Prostate gland (tissue), 2 donors: Measurements from ENCODE around the gene ZNF57. TPM values are rescaled to one million over a fixed set of nuclear protein-coding genes. Genes with fewer than 3 reads are reported as not detected.
"Not testable (repeated sequence)": the region's sequence is repeated elsewhere in the genome, so short reads cannot be mapped to it uniquely, and the experiment has no call there.

Experiments used
- DNase-seq: peaks from one replicate; pipeline ENCODE4 v3.0.0-alpha.2; 2019; ENCODE audit warnings: low spot score
- H3K27ac ChIP-seq, 2 donors: fragments of 200-600 bp; sonication (generic); 2 replicates each; pipeline ENCODE4 v1.5.1; 2017 to 2019
- H3K27me3 ChIP-seq: fragments of 200-600 bp; sonication (generic); replicated peaks from 2 replicates; pipeline ENCODE4 v1.5.1; 2019; ENCODE audit not compliant: insufficient read depth
- H3K36me3 ChIP-seq, 2 donors: fragments of 200-600 bp; sonication (generic); 1 replicate in 1 of 2; 2 replicates in 1 of 2; pipeline versions ENCODE4 v1.5.1 to v1.8.1; 2017 to 2019
- H3K4me1 ChIP-seq: fragments of 200-600 bp; sonication (generic); replicated peaks from 2 replicates; pipeline ENCODE4 v1.5.1; 2019
- H3K4me3 ChIP-seq, 2 donors: fragments of 200-600 bp; sonication (generic); 2 replicates each; pipeline ENCODE4 v1.5.1; 2017 to 2019
- H3K9me3 ChIP-seq: fragments of 200-600 bp; sonication (generic); 2 replicates; pipeline ENCODE4 v1.5.1; 2017
- POLR2A ChIP-seq: fragments of 450-650 bp; IDR thresholded peaks from one replicate; pipeline ENCODE4 v1.6.1; 2016; ENCODE audit warnings: antibody characterized with exemption, mild to moderate bottlenecking
- POLR2AphosphoS5 ChIP-seq: sonication (generic); formaldehyde crosslinking; IDR thresholded peaks from one replicate; pipeline ENCODE4 v1.6.1; 2017; ENCODE audit warnings: antibody characterized with exemption
- WGBS: methylation state at CpG from one replicate; pipeline ENCODE4 v1.1.5; 2018; 5-methylcytosine and 5-hydroxymethylcytosine counted together
- intact Hi-C: fragments of 100-400 bp; cut with DNase I; formaldehyde crosslinking; loops from one replicate; pipeline ENCODE4 v1.14.2; 2022
- total RNA-seq, 2 donors: library from RNA; depleted of rRNA; stranded (reverse); fragments of >200 nt; gene quantifications; one replicate each; pipeline ENCODE4 v1.1.0, GENCODE V29; 2016
- TF ChIP-seq, protein P1 (sequence below), 4 experiments: fragments of 200-600 bp in 2 of 4; fragments of 450-650 bp in 2 of 4; sonication (generic) in 2 of 4; IDR thresholded peaks; 1 replicate in 3 of 4; 2 replicates in 1 of 4; pipeline ENCODE4 v1.5.1; 2016 to 2019; ENCODE audit warnings: antibody characterized with exemption in 4 of 4, mild to moderate bottlenecking in 2 of 4, moderate library complexity in 2 of 4

The ZNF57 gene
- total RNA-seq, 2 donors from 2014 or later: 4.8 to 10.7 TPM

DNA sequence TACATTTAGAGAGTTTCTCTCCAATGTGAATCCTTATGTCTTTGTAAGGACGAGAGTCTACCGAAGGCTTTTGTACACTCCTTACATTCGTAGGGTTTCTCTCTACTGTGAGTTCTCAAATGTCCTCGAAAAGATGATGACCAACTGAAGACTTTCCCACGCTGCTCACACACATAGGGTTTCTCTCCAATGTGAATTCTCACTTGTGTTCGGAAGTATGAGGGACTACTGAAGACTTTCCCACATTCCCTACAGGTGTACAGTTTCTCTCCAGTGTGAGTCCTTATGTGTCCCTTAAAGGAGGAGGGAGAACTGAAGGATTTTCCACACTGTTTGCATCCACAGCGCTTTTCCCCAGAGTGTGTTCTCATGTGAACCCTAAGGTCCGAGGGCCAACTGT lies 4.0 kb upstream of the ZNF57 start:
- no peaks in the 10 kb centered on the region for H3K27me3 ChIP-seq
- TF ChIP-seq, protein P1, sequence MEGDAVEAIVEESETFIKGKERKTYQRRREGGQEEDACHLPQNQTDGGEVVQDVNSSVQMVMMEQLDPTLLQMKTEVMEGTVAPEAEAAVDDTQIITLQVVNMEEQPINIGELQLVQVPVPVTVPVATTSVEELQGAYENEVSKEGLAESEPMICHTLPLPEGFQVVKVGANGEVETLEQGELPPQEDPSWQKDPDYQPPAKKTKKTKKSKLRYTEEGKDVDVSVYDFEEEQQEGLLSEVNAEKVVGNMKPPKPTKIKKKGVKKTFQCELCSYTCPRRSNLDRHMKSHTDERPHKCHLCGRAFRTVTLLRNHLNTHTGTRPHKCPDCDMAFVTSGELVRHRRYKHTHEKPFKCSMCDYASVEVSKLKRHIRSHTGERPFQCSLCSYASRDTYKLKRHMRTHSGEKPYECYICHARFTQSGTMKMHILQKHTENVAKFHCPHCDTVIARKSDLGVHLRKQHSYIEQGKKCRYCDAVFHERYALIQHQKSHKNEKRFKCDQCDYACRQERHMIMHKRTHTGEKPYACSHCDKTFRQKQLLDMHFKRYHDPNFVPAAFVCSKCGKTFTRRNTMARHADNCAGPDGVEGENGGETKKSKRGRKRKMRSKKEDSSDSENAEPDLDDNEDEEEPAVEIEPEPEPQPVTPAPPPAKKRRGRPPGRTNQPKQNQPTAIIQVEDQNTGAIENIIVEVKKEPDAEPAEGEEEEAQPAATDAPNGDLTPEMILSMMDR (IDR thresholded peaks at IDR 0.05): no peak
- TF ChIP-seq POLR2A (no peak), POLR2AphosphoS5 (no peak)
- WGBS: 79% methylated on average over 8 of the region's 8 CpGs
- intact Hi-C loops: no loop called here
- no peaks in the 10 kb centered on the region for H3K36me3 ChIP-seq
- no peaks in the 10 kb centered on the region for H3K4me1 ChIP-seq
- no peaks in the 10 kb centered on the region for H3K9me3 ChIP-seq
- no peak for DNase-seq
- no peak overlapping the region for H3K27ac ChIP-seq
- no peak overlapping the region for H3K4me3 ChIP-seq

- TF ChIP-seq, protein P1 (IDR thresholded peaks at IDR 0.05): no peak
- TF ChIP-seq POLR2AphosphoS5: peak; percentile 24
- H3K4me3 ChIP-seq: no peak overlapping the region
- 80% methylated on average over 12 of the region's 13 CpGs for WGBS
- no peaks in the 10 kb centered on the region for H3K36me3 ChIP-seq
- peaks cover 8% of the 10 kb centered on the region for H3K4me1 ChIP-seq
- no peaks in the 10 kb centered on the region for H3K9me3 ChIP-seq
- H3K27me3 ChIP-seq: no peaks in the 10 kb centered on the region
- DNase-seq: no peak
- intact Hi-C loops: no loop called here
- H3K27ac ChIP-seq: peak overlapping the region in 1 of 2 donors; percentile 15
Observed at GRCh38 chr19:2902590-2903218, 2.0 kb downstream of the ZNF57 start.

- H3K27ac ChIP-seq, DNase-seq, H3K4me3 ChIP-seq, H3K36me3 ChIP-seq, intact Hi-C loops, H3K9me3 ChIP-seq, H3K27me3 ChIP-seq, H3K4me1 ChIP-seq: not testable (repeated sequence)
- 92% methylated on average over 13 of the region's 13 CpGs for WGBS
Observed at GRCh38 chr19:2903326-2903725, 2.6 kb downstream of the ZNF57 start.

DNA sequence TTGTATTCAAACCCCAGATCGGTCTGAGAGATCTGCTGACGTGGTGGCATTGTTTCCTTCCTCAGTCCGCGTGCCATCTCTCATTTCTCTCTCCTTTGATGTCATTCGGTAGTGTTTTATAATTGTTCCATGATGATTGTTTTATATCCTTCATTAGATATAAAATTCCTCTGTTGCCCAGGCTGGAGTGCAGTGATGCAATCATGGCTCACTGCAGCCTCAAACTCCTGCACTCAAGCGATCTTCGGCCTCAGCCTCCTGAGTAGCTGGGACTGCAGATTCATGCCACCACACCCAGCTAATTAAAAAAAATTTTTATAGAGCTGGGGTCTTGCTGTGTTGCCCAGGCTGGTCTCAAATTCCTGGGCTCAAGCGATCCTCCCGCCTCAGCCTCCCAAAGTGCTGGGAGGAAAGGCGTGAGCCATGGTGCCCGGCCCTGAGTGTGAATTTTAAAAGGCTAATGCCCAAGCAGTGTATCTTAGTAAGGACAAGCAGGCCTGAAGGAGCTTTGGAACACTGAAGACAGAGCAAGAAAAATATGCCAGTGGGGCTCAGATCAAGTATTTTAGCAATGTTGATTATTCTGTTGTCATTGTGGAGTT lies 5.3 kb downstream of the ZNF57 start:
- DNase-seq: no peak
- TF ChIP-seq, protein P1 (IDR thresholded peaks at IDR 0.05): no peak
- TF ChIP-seq POLR2A (no peak), POLR2AphosphoS5 (no peak)
- Histone ChIP-seq H3K4me3 (no peak overlapping the region), H3K4me1 (peaks cover 8% of the 10 kb centered on the region), H3K36me3 (no peaks in the 10 kb centered on the region), H3K27ac (no peak overlapping the region), H3K9me3 (no peaks in the 10 kb centered on the region), H3K27me3 (no peaks in the 10 kb centered on the region)
- WGBS: 77% methylated on average over 11 of the region's 11 CpGs
- intact Hi-C loops: no loop called here

GRCh38 chr19:2906631-2907195 lies 6.0 kb downstream of the ZNF57 start:
- intact Hi-C loops: no loop called here

More at GRCh38 chr19:2906631-2907195, 6.0 kb downstream of the ZNF57 start:
- Histone ChIP-seq H3K36me3 (no peaks in the 10 kb centered on the region), H3K4me3 (no peak overlapping the region), H3K9me3 (no peaks in the 10 kb centered on the region), H3K27me3 (no peaks in the 10 kb centered on the region), H3K4me1 (peaks cover 8% of the 10 kb centered on the region), H3K27ac (no peak overlapping the region)
- no peak for DNase-seq
- WGBS: 92% methylated on average over 20 of the region's 20 CpGs
- TF ChIP-seq, protein P1 (IDR thresholded peaks at IDR 0.05): no peak
- no peak for TF ChIP-seq POLR2A
- no peak for TF ChIP-seq POLR2AphosphoS5
